CD4-positive, alpha-beta memory T cell (primary cell): ENCODE measurements around the gene DLGAP1. TPM values are rescaled to one million over a fixed set of nuclear protein-coding genes. Genes with fewer than 3 reads are reported as not detected.

Experiments used
- CTCF ChIA-PET: fragments of 350-600 bp; sonication (Branson Sonifier 250); formaldehyde crosslinking; loops from one replicate; lab custom pipeline; 2021; ENCODE audit warnings: inconsistent platforms; ENCODE audit not compliant: partially characterized antibody; lab: Charles Lee
- POLR2A ChIA-PET: fragments of 350-600 bp; sonication (Branson Sonifier 250); formaldehyde crosslinking; loops from one replicate; lab custom pipeline; 2021; ENCODE audit not compliant: partially characterized antibody; lab: Charles Lee
- DNase-seq, 5 donors: peaks; one replicate each; pipeline versions ENCODE4 v3.0.0 to v3.0.0-alpha.2; 2020 to 2022; ENCODE audit warnings: mixed read lengths in 1 of 5
- H3K27ac ChIP-seq: one replicate; pipeline ENCODE4 v1.7.0; 2013; ENCODE audit warnings: low read depth, low read length
- H3K27me3 ChIP-seq: 2 replicates; pipeline ENCODE4 v1.7.0; 2013; ENCODE audit warnings: mild to moderate bottlenecking, low read length, moderate library complexity; ENCODE audit not compliant: insufficient read depth
- H3K36me3 ChIP-seq: 2 replicates; pipeline ENCODE4 v1.7.0; 2013; ENCODE audit warnings: mild to moderate bottlenecking, low read length, moderate library complexity; ENCODE audit not compliant: insufficient read depth
- H3K4me1 ChIP-seq: 2 replicates; pipeline ENCODE4 v1.7.0; 2013; ENCODE audit warnings: mild to moderate bottlenecking, low read length, moderate library complexity; ENCODE audit not compliant: insufficient read depth
- H3K4me3 ChIP-seq, 2 donors: one replicate each; pipeline ENCODE4 v1.7.0; 2013; ENCODE audit warnings: low read length in 2 of 2, mild to moderate bottlenecking in 1 of 2
- H3K9me3 ChIP-seq, 2 donors: one replicate each; pipeline ENCODE4 v1.7.0; 2013; ENCODE audit warnings: low read length in 2 of 2, control low read depth in 1 of 2; ENCODE audit not compliant: control insufficient read depth in 1 of 2
- H3K27ac Mint-ChIP-seq, 7 donors: one replicate each; pipeline ENCODE4 v1.8.0; 2020 to 2021; ENCODE audit warnings: mixed read lengths in 7 of 7, mild to moderate bottlenecking in 6 of 7, inconsistent platforms in 3 of 7, moderate library complexity in 3 of 7
- H3K27me3 Mint-ChIP-seq, 2 donors: one replicate each; pipeline ENCODE4 v1.8.0; 2020 to 2021; ENCODE audit warnings: mixed read lengths in 2 of 2
- H3K36me3 Mint-ChIP-seq, 2 donors: one replicate each; pipeline ENCODE4 v1.8.0; 2020 to 2021; ENCODE audit warnings: mixed read lengths in 2 of 2, inconsistent platforms in 1 of 2, mild to moderate bottlenecking in 1 of 2
- H3K4me1 Mint-ChIP-seq, 4 donors: one replicate each; pipeline ENCODE4 v1.8.0; 2020 to 2021; ENCODE audit warnings: mixed read lengths in 4 of 4, mild to moderate bottlenecking in 1 of 4
- H3K4me3 Mint-ChIP-seq, 8 donors: one replicate each; pipeline ENCODE4 v1.8.0; 2020 to 2021; ENCODE audit warnings: mixed read lengths in 8 of 8, mild to moderate bottlenecking in 7 of 8, moderate library complexity in 6 of 8, inconsistent platforms in 3 of 8
- H3K9me3 Mint-ChIP-seq, 8 donors: one replicate each; pipeline ENCODE4 v1.8.0; 2020 to 2021; ENCODE audit warnings: mixed read lengths in 8 of 8, mild to moderate bottlenecking in 5 of 8, inconsistent platforms in 3 of 8, moderate library complexity in 1 of 8
- intact Hi-C: fragments of 100-400 bp; cut with micrococcal nuclease; formaldehyde crosslinking; loops from one replicate; pipeline ENCODE4 v1.15.1; 2023
- polyA plus RNA-seq, 2 donors: library from polyadenylated mRNA; unstranded; fragments of 300-500 nt; fragmentation: Illumina TruSeq; gene quantifications; one replicate each; pipeline ENCODE4 v1.2.3, GENCODE V29; 2021
- total RNA-seq, 2 experiments: library from RNA; stranded (reverse); gene quantifications; one replicate each; pipeline ENCODE4 v1.2.3, GENCODE V29; 2021

The DLGAP1 gene
- total and polyA plus RNA-seq, 4 experiments from 2014 or later = 0.17 to 0.71 (median 0.45) TPM

- ChIA-PET POLR2A (no interaction called here), CTCF (interaction anchor here (1.6 kb wide), 1 partner anchor 35 kb away, joined by 6 read pairs; no protein-coding TSS in a partner anchor)
- Histone ChIP-seq H3K36me3 (no peaks in the 10 kb centered on the region), H3K9me3 (no peaks in the 10 kb centered on the region), H3K27me3 (no peaks in the 10 kb centered on the region), H3K4me3 (no peak overlapping the region), H3K27ac (no peak overlapping the region), H3K4me1 (no peaks in the 10 kb centered on the region)
- Mint-ChIP-seq H3K36me3 (no peaks in the 10 kb centered on the region), H3K4me1 (no peaks in the 10 kb centered on the region), H3K4me3 (no peak overlapping the region), H3K27ac (no peak overlapping the region), H3K9me3 (peaks cover 0 to 3% (median 0%) of the 10 kb centered on the region in 8 donors), H3K27me3 (peaks cover 0 to 2% of the 10 kb centered on the region in 2 donors)
- intact Hi-C loops = no loop called here
- DNase-seq = no peak
Observed at GRCh38 chr18:3806656-3807055, 648.5 kb downstream of the DLGAP1 start.

GRCh38 chr18:3804336-3804735, 650.8 kb downstream of the DLGAP1 start:
- CTCF ChIA-PET = no interaction called here
- no peaks in the 10 kb centered on the region for H3K36me3 Mint-ChIP-seq
- no peaks in the 10 kb centered on the region for H3K9me3 Mint-ChIP-seq
- H3K27ac Mint-ChIP-seq = no peak overlapping the region
- no peak for DNase-seq
- H3K27ac ChIP-seq = no peak overlapping the region
- no peaks in the 10 kb centered on the region for H3K9me3 ChIP-seq
- intact Hi-C loops = no loop called here
- H3K27me3 Mint-ChIP-seq = peaks cover 5 to 8% of the 10 kb centered on the region in 2 donors
- POLR2A ChIA-PET = no interaction called here
- no peaks in the 10 kb centered on the region for H3K4me1 Mint-ChIP-seq
- H3K4me3 ChIP-seq = no peak overlapping the region
- no peaks in the 10 kb centered on the region for H3K4me1 ChIP-seq
- H3K36me3 ChIP-seq = no peaks in the 10 kb centered on the region
- no peaks in the 10 kb centered on the region for H3K27me3 ChIP-seq
- H3K4me3 Mint-ChIP-seq = no peak overlapping the region

- H3K27ac Mint-ChIP-seq = no peak overlapping the region
- no peaks in the 10 kb centered on the region for H3K4me1 Mint-ChIP-seq
- no peaks in the 10 kb centered on the region for H3K27me3 ChIP-seq
- peaks cover 5% of the 10 kb centered on the region in 2 donors for H3K27me3 Mint-ChIP-seq
- H3K4me3 Mint-ChIP-seq = no peak overlapping the region
- no peaks in the 10 kb centered on the region for H3K9me3 Mint-ChIP-seq
- H3K4me3 ChIP-seq = no peak overlapping the region
- no peaks in the 10 kb centered on the region for H3K36me3 Mint-ChIP-seq
- no peak for DNase-seq
- intact Hi-C loops = no loop called here
- H3K36me3 ChIP-seq = no peaks in the 10 kb centered on the region
- POLR2A ChIA-PET = no interaction called here
- CTCF ChIA-PET = interaction anchor here (1.8 kb wide), 1 partner anchor 32 kb away, joined by 6 read pairs; no protein-coding TSS in a partner anchor
- no peaks in the 10 kb centered on the region for H3K4me1 ChIP-seq
- H3K27ac ChIP-seq = no peak overlapping the region
- H3K9me3 ChIP-seq = no peaks in the 10 kb centered on the region
Observed at GRCh38 chr18:3803350-3803749, 651.8 kb downstream of the DLGAP1 start.

GRCh38 chr18:3799515-3799914, 655.6 kb downstream of the DLGAP1 start:
- Histone ChIP-seq H3K36me3 (no peaks in the 10 kb centered on the region), H3K4me3 (no peak overlapping the region), H3K9me3 (no peaks in the 10 kb centered on the region), H3K27ac (no peak overlapping the region), H3K4me1 (no peaks in the 10 kb centered on the region), H3K27me3 (no peaks in the 10 kb centered on the region)
- H3K4me3 Mint-ChIP-seq = no peak overlapping the region
- no peak for DNase-seq
- H3K36me3 Mint-ChIP-seq = no peaks in the 10 kb centered on the region
- intact Hi-C loops = no loop called here
- H3K27ac Mint-ChIP-seq = no peak overlapping the region
- ChIA-PET CTCF (no interaction called here), POLR2A (no interaction called here)
- H3K9me3 Mint-ChIP-seq = no peaks in the 10 kb centered on the region
- H3K4me1 Mint-ChIP-seq = no peaks in the 10 kb centered on the region
- H3K27me3 Mint-ChIP-seq = peaks cover 5 to 9% of the 10 kb centered on the region in 2 donors

- Mint-ChIP-seq H3K4me1 (no peaks in the 10 kb centered on the region), H3K4me3 (no peak overlapping the region), H3K27me3 (peaks cover 8 to 10% of the 10 kb centered on the region in 2 donors), H3K9me3 (peaks cover 0 to 1% (median 0%) of the 10 kb centered on the region in 8 donors), H3K27ac (no peak overlapping the region), H3K36me3 (no peaks in the 10 kb centered on the region)
- no peaks in the 10 kb centered on the region for H3K9me3 ChIP-seq
- H3K4me1 ChIP-seq = no peaks in the 10 kb centered on the region
- CTCF ChIA-PET = no interaction called here
- no peaks in the 10 kb centered on the region for H3K27me3 ChIP-seq
- no peak for DNase-seq
- intact Hi-C loops = no loop called here
- no peaks in the 10 kb centered on the region for H3K36me3 ChIP-seq
- H3K4me3 ChIP-seq = no peak overlapping the region
- POLR2A ChIA-PET = no interaction called here
- no peak overlapping the region for H3K27ac ChIP-seq
Observed at GRCh38 chr18:3798032-3798431, 657.1 kb downstream of the DLGAP1 start.

- Mint-ChIP-seq H3K4me1 (no peaks in the 10 kb centered on the region), H3K27ac (no peak overlapping the region), H3K36me3 (no peaks in the 10 kb centered on the region), H3K4me3 (no peak overlapping the region), H3K27me3 (peaks cover 7 to 9% of the 10 kb centered on the region in 2 donors), H3K9me3 (peaks cover 0 to 1% (median 0%) of the 10 kb centered on the region in 8 donors)
- ChIA-PET CTCF (no interaction called here), POLR2A (no interaction called here)
- intact Hi-C loops = no loop called here
- H3K4me3 ChIP-seq = no peak overlapping the region
- H3K36me3 ChIP-seq = no peaks in the 10 kb centered on the region
- H3K4me1 ChIP-seq = no peaks in the 10 kb centered on the region
- no peak overlapping the region for H3K27ac ChIP-seq
- no peaks in the 10 kb centered on the region for H3K27me3 ChIP-seq
- no peak for DNase-seq
- no peaks in the 10 kb centered on the region for H3K9me3 ChIP-seq
Observed at GRCh38 chr18:3796434-3796833, 658.7 kb downstream of the DLGAP1 start.

- POLR2A ChIA-PET = no interaction called here
- intact Hi-C loops = no loop called here
- Mint-ChIP-seq H3K9me3 (peaks cover 0 to 1% (median 0%) of the 10 kb centered on the region in 8 donors), H3K27ac (no peak overlapping the region), H3K27me3 (peaks cover 3 to 5% of the 10 kb centered on the region in 2 donors), H3K4me1 (no peaks in the 10 kb centered on the region), H3K4me3 (no peak overlapping the region), H3K36me3 (no peaks in the 10 kb centered on the region)
- Histone ChIP-seq H3K27me3 (no peaks in the 10 kb centered on the region), H3K4me3 (no peak overlapping the region), H3K9me3 (no peaks in the 10 kb centered on the region), H3K36me3 (no peaks in the 10 kb centered on the region), H3K4me1 (no peaks in the 10 kb centered on the region), H3K27ac (no peak overlapping the region)
- CTCF ChIA-PET = interaction anchor here (1.4 kb wide), 1 partner anchor 22 kb away, joined by 4 read pairs; no protein-coding TSS in a partner anchor
- DNase-seq = no peak
Observed at GRCh38 chr18:3794537-3795348, 660.4 kb downstream of the DLGAP1 start.
